Kidney (tissue), 14 donors: ENCODE results near the gene TMCO5A. TPM values are rescaled to one million over a fixed set of nuclear protein-coding genes. Genes with fewer than 3 reads are reported as not detected.

Source experiments
- DNase-seq, 5 donors: peaks; one replicate each; pipeline ENCODE4 v3.0.0-alpha.2; 2013 to 2020
- FAIRE-seq: peaks from 2 replicates; lab custom pipeline; 2012; peaks lifted over from hg19 to GRCh38; lab: Jason Lieb, UNC
- H3K27ac ChIP-seq, 2 donors: one replicate each; pipeline ENCODE4 v1.7.0; 2013; ENCODE audit warnings: low read depth in 2 of 2, low read length in 2 of 2, inconsistent platforms in 1 of 2
- H3K27me3 ChIP-seq: one replicate; pipeline ENCODE4 v1.7.1; 2013; ENCODE audit warnings: low read length, inconsistent platforms; ENCODE audit not compliant: control insufficient read depth, insufficient read depth
- H3K36me3 ChIP-seq, 3 donors: one replicate each; pipeline versions ENCODE4 v1.7.0 to v1.7.1; 2013; ENCODE audit warnings: low read length in 3 of 3, control low read depth in 1 of 3, inconsistent platforms in 1 of 3; ENCODE audit not compliant: insufficient read depth in 3 of 3, control insufficient read depth in 2 of 3
- H3K4me1 ChIP-seq, 3 donors: one replicate each; pipeline versions ENCODE4 v1.7.0 to v1.7.1; 2013; ENCODE audit warnings: low read length in 3 of 3, inconsistent platforms in 1 of 3, low read depth in 1 of 3; ENCODE audit not compliant: control insufficient read depth in 2 of 3, insufficient read depth in 2 of 3
- H3K4me3 ChIP-seq, 3 donors: one replicate each; pipeline versions ENCODE4 v1.7.0 to v1.8.1; 2013; ENCODE audit warnings: low read length in 3 of 3, control low read depth in 1 of 3, inconsistent platforms in 1 of 3
- H3K9ac ChIP-seq, 3 donors: one replicate each; pipeline versions ENCODE4 v1.7.0 to v1.7.1; 2013; ENCODE audit warnings: low read length in 3 of 3, control low read depth in 1 of 3, inconsistent platforms in 1 of 3
- H3K9me3 ChIP-seq, 3 donors: one replicate each; pipeline versions ENCODE4 v1.7.0 to v1.7.1; 2013; ENCODE audit warnings: low read length in 3 of 3, control low read depth in 1 of 3, inconsistent platforms in 1 of 3; ENCODE audit not compliant: control insufficient read depth in 2 of 3, insufficient read depth in 1 of 3
- CTCF ChIP-seq: IDR thresholded peaks from 3 replicates; pipeline ENCODE4 v1.5.1; 2012; ENCODE audit warnings: mild to moderate bottlenecking, moderate library complexity, borderline replicate concordance; ENCODE audit not compliant: insufficient read depth; ENCODE audit errors: extremely low read depth
- intact Hi-C: fragments of 100-400 bp; cut with DNase I; formaldehyde crosslinking; loops from one replicate; pipeline ENCODE4 v1.11.1; 2022
- polyA plus RNA-seq: library from polyadenylated mRNA; stranded (reverse); fragments of 350-450 nt; fragmentation: Illumina TruSeq; extraction: RNeasy Lipid Tissue Mini Kit (QIAGEN cat#74804); gene quantifications from one replicate; pipeline ENCODE4 v1.2.3, GENCODE V29; 2014; ENCODE audit warnings: low read depth, low replicate concordance; ENCODE audit not compliant: insufficient read depth
- total RNA-seq: library from RNA; stranded (reverse); fragmentation: NEBNext Ultra II Directional; extraction: Animal tissue kit (Norgen Biotek cat#: 25700); gene quantifications from one replicate; pipeline ENCODE4 v1.2.1, GENCODE V29; 2021
- donor health status: control.
- donor health status: control.
- donor health status: control.
- donor health status: control.
- donor health status: control.
- donor health status: DM: yes; HTN: yes; CAD: no.
- donor health status: Normal renal cell carcinoma (clear cell type).

Gene TMCO5A
- total and polyA plus RNA-seq, 2 donors from 2014 or later = not detected

GRCh38 chr15:37979671-37980409 lies 45.4 kb downstream of the TMCO5A start:
- no peak overlapping the region for H3K9ac ChIP-seq
- H3K27me3 ChIP-seq = no peaks in the 10 kb centered on the region
- TF ChIP-seq CTCF = no peak
- FAIRE-seq = no peak
- no peak overlapping the region for H3K27ac ChIP-seq
- DNase-seq = peak in 3 of 5 donors; percentile 41 to 75 (median 65)
- no peak overlapping the region for H3K4me3 ChIP-seq
- no peaks in the 10 kb centered on the region for H3K36me3 ChIP-seq
- peaks cover 0 to 2% (median 0%) of the 10 kb centered on the region in 3 donors for H3K4me1 ChIP-seq
- no peaks in the 10 kb centered on the region for H3K9me3 ChIP-seq
- intact Hi-C loops = no loop called here

GRCh38 chr15:37981201-37981600 lies 46.8 kb downstream of the TMCO5A start:
- no peak overlapping the region for H3K4me3 ChIP-seq
- no peak for TF ChIP-seq CTCF
- FAIRE-seq (no peak), DNase-seq (peak in 1 of 5 donors; percentile 51)
- no peak overlapping the region for H3K27ac ChIP-seq
- no peak overlapping the region for H3K9ac ChIP-seq
- no peaks in the 10 kb centered on the region for H3K9me3 ChIP-seq
- H3K27me3 ChIP-seq = no peaks in the 10 kb centered on the region
- no peaks in the 10 kb centered on the region for H3K36me3 ChIP-seq
- intact Hi-C loops = no loop called here
- peaks cover 0 to 2% (median 0%) of the 10 kb centered on the region in 3 donors for H3K4me1 ChIP-seq

- DNase-seq (peak in 1 of 5 donors; percentile 51), FAIRE-seq (no peak)
- Histone ChIP-seq H3K4me1 (peaks cover 0 to 2% (median 0%) of the 10 kb centered on the region in 3 donors), H3K4me3 (no peak overlapping the region), H3K36me3 (no peaks in the 10 kb centered on the region), H3K9me3 (no peaks in the 10 kb centered on the region), H3K9ac (no peak overlapping the region), H3K27ac (no peak overlapping the region), H3K27me3 (no peaks in the 10 kb centered on the region)
- intact Hi-C loops = no loop called here
- no peak for TF ChIP-seq CTCF
Observed at GRCh38 chr15:37981775-37982174, 47.3 kb downstream of the TMCO5A start.
